Activated CD4-positive, alpha-beta T cell treated with anti-CD3 and anti-CD28 coated beads, Interleukin-2, amount 10 ng/mL, durations not matched to agents 7 days and 5 days (primary cell): ENCODE measurements around the gene RBM22. TPM values are rescaled to one million over a fixed set of nuclear protein-coding genes. Genes with fewer than 3 reads are reported as not detected.

Experiments used
- CTCF ChIA-PET: fragments of 350-600 bp; sonication (Branson Sonifier 250); formaldehyde crosslinking; loops from one replicate; lab custom pipeline; 2021; ENCODE audit warnings: antibody characterized with exemption; lab: Charles Lee
- POLR2A ChIA-PET: fragments of 350-600 bp; sonication (Branson Sonifier 250); formaldehyde crosslinking; loops from one replicate; lab custom pipeline; 2021; ENCODE audit warnings: antibody characterized with exemption; lab: Charles Lee
- DNase-seq: peaks from one replicate; pipeline ENCODE4 v3.0.0-alpha.2; 2020
- H3K27ac Mint-ChIP-seq: one replicate; pipeline ENCODE4 v1.8.0; 2021; ENCODE audit warnings: mild to moderate bottlenecking, moderate library complexity, mixed read lengths
- H3K27me3 Mint-ChIP-seq: one replicate; pipeline ENCODE4 v1.8.0; 2021; ENCODE audit warnings: mixed read lengths
- H3K36me3 Mint-ChIP-seq: one replicate; pipeline ENCODE4 v1.8.0; 2021; ENCODE audit warnings: low read depth, mixed read lengths
- H3K4me1 Mint-ChIP-seq: one replicate; pipeline ENCODE4 v1.8.0; 2021; ENCODE audit warnings: mixed read lengths
- H3K4me3 Mint-ChIP-seq: one replicate; pipeline ENCODE4 v1.8.0; 2021; ENCODE audit warnings: mild to moderate bottlenecking, moderate library complexity, mixed read lengths
- H3K9me3 Mint-ChIP-seq: one replicate; pipeline ENCODE4 v1.8.0; 2021; ENCODE audit warnings: mixed read lengths
- total RNA-seq, 2 experiments: library from RNA; stranded (reverse); gene quantifications; one replicate each; pipeline ENCODE4 v1.2.3, GENCODE V29; 2021

The RBM22 gene
- total RNA-seq, 2 experiments from 2014 or later = 61.9 to 65.6 TPM

DNA sequence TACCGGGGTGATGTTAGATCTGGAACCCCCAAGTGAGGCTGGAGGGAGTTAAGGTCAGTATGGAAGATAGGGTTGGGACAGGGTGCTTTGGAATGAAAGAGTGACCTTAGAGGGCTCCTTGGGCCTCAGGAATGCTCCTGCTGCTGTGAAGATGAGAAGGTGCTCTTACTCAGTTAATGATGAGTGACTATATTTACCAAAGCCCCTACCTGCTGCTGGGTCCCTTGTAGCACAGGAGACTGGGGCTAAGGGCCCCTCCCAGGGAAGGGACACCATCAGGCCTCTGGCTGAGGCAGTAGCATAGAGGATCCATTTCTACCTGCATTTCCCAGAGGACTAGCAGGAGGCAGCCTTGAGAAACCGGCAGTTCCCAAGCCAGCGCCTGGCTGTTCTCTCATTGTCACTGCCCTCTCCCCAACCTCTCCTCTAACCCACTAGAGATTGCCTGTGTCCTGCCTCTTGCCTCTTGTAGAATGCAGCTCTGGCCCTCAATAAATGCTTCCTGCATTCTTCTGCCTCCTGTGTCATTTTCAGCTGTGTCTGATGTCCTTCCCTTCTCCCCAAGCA lies 42.1 kb downstream of the RBM22 start:
- Mint-ChIP-seq H3K27ac (no peak overlapping the region), H3K4me3 (no peak overlapping the region), H3K27me3 (peaks cover 5% of the 10 kb centered on the region), H3K4me1 (peaks cover 7% of the 10 kb centered on the region), H3K36me3 (no peaks in the 10 kb centered on the region), H3K9me3 (no peaks in the 10 kb centered on the region)
- CTCF ChIA-PET = interaction anchor here (0.7 kb wide), 1 partner anchor 12 kb away, joined by 4 read pairs; no protein-coding TSS in a partner anchor
- POLR2A ChIA-PET = no interaction called here
- no peak for DNase-seq

DNA sequence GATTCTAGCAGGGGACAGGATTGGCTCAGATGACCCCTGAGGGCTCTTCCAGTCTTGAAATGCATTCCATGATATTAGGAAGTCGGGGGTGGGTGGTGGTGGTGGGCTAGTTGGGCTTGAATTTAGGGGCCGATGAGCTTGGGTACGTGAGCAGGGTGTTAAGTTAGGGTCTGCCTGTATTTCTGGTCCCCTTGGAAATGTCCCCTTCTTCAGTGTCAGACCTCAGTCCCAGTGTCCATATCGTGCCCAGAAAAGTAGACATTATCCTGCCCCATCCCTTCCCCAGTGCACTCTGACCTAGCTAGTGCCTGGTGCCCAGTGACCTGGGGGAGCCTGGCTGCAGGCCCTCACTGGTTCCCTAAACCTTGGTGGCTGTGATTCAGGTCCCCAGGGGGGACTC lies 42.7 kb downstream of the RBM22 start:
- no peaks in the 10 kb centered on the region for H3K36me3 Mint-ChIP-seq
- CTCF ChIA-PET = interaction anchor here (0.7 to 1.5 kb wide), 6 partner anchors 11 to 121 kb away, joined by 3 to 5 read pairs (median 3); partner anchors contain the start of gene SMIM3
- H3K9me3 Mint-ChIP-seq = no peaks in the 10 kb centered on the region
- POLR2A ChIA-PET = no interaction called here
- DNase-seq = no peak
- peaks cover 7% of the 10 kb centered on the region for H3K4me1 Mint-ChIP-seq
- H3K4me3 Mint-ChIP-seq = no peak overlapping the region
- peaks cover 5% of the 10 kb centered on the region for H3K27me3 Mint-ChIP-seq
- H3K27ac Mint-ChIP-seq = no peak overlapping the region

DNA sequence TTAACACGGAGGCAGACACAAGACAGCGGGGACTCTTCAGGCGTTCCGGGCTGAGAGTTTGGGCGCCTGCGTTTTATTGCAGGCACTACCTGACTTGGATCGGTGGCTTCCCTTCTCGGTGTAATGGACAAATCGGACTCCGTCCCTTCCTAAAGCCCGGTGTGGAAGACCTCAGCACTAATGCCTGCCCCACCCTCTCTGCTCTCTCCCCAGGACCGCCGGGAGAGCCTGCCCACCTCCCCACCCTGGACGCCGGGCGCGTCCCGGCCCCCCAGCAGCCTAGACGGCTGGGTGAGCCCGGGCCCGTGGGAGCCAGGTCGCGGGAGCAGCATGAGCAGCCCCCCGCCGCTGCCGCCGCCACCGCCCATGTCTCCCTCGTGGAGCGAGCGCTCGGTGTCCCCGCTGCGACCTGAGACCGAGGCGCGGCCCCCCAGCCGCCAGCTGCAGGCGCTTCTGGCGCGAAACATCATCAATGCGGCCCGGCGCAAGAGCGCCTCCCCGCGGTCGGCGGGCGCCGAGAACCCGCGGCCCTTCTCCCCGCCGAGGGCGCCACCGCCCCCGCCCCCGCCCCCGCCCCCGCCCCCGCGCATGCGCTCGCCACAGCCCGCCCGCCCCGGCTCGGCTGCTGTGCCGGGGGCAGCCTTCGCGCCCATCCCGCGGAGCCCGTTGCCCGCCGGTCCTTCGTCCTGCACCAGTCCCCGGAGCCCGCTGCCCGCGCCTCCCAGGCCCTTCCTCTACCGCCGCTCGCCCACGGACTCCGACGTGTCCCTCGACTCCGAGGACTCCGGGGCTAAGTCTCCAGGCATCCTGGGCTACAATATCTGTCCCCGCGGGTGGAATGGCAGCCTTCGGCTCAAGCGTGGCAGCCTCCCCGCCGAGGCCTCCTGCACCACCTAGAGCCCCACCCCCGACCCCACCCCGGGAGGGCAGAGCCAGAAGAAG lies 44.4 kb downstream of the RBM22 start:
- peaks cover 3% of the 10 kb centered on the region for H3K27me3 Mint-ChIP-seq
- no peaks in the 10 kb centered on the region for H3K36me3 Mint-ChIP-seq
- H3K4me1 Mint-ChIP-seq = peaks cover 7% of the 10 kb centered on the region
- CTCF ChIA-PET = interaction anchor here (0.7 to 1.6 kb wide), 11 partner anchors 10 to 196 kb away, joined by 3 to 11 read pairs (median 3); partner anchors contain the start of genes IRGM and SMIM3
- no peaks in the 10 kb centered on the region for H3K9me3 Mint-ChIP-seq
- peak; percentile 78 for DNase-seq
- peak overlapping the region; percentile 65 for H3K27ac Mint-ChIP-seq
- POLR2A ChIA-PET = no interaction called here
- peak overlapping the region; percentile 69 for H3K4me3 Mint-ChIP-seq

DNA sequence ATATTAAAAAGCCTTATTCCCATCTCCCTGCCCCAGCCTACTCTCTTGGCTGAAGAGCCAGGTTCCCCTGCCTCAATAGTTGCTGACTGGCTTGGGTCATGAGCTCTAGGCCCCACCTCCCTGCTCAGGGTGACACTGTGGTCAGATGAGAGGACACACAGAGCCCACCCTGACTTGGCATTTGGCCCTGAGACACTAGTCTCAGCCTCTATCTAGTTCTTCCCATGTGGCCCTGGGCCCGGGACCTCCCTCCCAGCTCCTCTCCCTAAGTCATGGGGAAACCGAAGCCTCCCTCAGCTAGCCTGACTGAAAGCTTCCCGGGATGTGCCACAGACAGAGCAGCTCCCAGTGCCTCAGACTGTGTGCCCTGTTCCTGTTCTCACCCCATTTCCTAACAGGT lies 45.6 kb downstream of the RBM22 start:
- Mint-ChIP-seq H3K27ac (no peak overlapping the region), H3K9me3 (no peaks in the 10 kb centered on the region), H3K4me1 (peaks cover 7% of the 10 kb centered on the region), H3K36me3 (no peaks in the 10 kb centered on the region), H3K27me3 (peaks cover 3% of the 10 kb centered on the region), H3K4me3 (no peak overlapping the region)
- ChIA-PET CTCF (interaction anchor here (0.6 to 1.3 kb wide), 3 partner anchors 11 to 220 kb away, joined by 3 to 4 read pairs (median 4); no protein-coding TSS in a partner anchor), POLR2A (no interaction called here)
- DNase-seq = no peak

DNA sequence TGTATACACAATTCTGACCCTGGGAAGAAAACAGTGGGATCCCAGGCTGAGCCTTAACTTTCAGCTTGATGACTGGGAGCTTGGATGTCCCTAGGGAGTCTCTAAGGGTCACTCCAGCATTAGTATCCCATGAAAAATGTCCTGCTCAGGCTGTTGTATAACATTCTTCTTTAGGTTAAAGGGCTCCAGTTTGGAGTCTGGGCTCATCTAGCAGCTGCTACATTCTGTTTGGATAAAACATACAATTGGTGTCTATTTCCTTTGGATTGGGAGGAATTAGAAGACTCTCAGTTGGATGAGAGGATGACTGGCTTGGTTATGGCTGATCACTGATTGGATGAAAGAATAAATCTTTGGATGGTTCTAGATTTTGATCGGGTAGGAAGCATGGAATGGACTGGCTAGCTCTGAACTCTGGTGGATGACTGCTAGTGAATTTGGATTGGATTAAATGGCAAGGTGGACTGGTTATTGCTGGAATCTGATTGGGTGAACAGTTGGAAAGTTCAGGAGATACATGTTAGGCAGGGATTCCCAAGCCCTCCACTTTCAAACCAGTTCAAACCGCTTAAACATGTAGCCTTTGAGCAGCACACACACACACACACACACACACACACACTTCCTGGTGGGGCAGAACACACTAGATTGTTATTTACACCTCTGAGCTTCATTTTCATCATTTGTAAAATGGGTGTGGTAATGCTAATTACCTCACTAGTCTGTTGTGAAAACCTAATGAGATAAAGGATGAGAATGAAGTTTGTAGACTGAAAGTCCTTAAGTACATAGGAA lies 46.9 kb downstream of the RBM22 start:
- Mint-ChIP-seq H3K36me3 (no peaks in the 10 kb centered on the region), H3K9me3 (no peaks in the 10 kb centered on the region), H3K4me3 (no peak overlapping the region), H3K27me3 (peaks cover 3% of the 10 kb centered on the region), H3K27ac (no peak overlapping the region), H3K4me1 (peaks cover 7% of the 10 kb centered on the region)
- no peak for DNase-seq
- ChIA-PET POLR2A (no interaction called here), CTCF (interaction anchor here (1.2 to 1.5 kb wide), 3 partner anchors 9 to 133 kb away, joined by 3 to 4 read pairs (median 3); no protein-coding TSS in a partner anchor)

DNA sequence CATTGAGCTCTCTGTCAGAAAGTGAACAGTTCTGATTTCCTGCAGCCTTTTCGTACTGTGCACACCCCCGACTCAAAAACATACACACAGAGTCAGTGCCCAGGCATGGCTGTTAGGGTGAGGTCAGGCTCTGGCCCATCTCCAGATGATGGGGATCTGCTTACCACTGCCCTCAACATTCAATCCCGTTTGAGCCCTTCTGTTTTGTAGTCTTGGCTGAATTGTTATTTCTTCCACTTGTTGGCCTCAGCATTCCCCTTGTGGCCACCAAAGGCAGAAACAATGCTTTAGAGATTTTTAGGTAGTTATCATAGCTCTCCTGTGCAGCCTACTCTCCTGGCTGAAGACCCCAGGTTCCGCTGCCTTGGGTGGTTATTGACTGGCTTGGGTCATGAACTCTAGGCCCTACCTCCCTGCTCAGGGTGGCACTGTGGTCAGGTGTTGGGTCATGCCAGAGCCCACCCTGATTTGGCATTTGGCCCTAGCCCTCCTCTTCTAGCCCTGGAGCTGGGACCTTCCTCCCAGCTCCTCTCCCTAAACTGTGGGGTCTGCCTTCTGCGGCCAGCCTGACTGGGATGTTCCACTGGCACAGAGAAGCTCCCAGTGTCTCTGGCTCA lies 47.6 kb downstream of the RBM22 start:
- Mint-ChIP-seq H3K4me3 (no peak overlapping the region), H3K36me3 (no peaks in the 10 kb centered on the region), H3K4me1 (peaks cover 7% of the 10 kb centered on the region), H3K27me3 (peaks cover 3% of the 10 kb centered on the region), H3K9me3 (no peaks in the 10 kb centered on the region), H3K27ac (no peak overlapping the region)
- CTCF ChIA-PET = interaction anchor here (0.6 to 1.6 kb wide), 5 partner anchors 9 to 890 kb away, joined by 3 to 4 read pairs (median 4); partner anchors contain the start of gene IRGM
- POLR2A ChIA-PET = no interaction called here
- no peak for DNase-seq

DNA sequence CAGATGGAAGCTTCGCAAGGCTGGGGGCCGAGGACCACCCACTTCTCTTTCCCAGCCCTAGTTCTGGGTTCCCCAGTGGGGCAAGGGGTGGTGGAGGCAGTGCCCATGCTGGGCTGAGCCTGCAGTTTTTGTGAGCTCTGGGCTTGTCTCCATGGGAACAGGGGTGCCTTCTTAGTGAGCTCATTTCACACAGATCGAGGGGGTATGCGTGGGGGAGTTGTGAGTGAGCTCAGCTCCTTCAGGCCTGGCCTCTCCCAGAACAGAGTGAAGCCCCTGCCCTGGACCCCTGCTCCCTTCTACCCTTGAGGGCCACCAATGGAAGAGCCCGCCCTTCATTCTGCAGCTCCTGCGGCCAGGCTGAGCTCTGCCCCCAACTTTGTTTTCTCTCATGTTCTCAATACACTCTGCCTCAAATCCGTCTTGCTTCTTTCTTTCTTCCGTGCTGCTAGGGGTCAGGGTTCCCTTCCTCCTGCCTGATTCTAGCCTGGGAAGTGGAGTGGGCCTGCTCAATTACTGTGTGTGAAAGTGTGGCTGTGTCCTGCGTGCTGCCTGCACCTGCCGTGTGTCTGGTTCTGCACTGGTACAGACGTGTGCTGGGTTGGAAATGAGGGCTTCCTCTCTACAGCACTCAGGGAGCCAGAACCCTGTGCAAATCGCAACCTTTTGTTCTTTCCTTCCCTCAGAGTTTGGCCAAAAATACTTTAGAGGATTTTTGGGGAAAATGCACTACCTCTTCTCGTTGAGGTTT lies 48.8 kb downstream of the RBM22 start:
- DNase-seq = no peak
- CTCF ChIA-PET = interaction anchor here (1.2 to 1.6 kb wide), 5 partner anchors 9 to 194 kb away, joined by 3 to 5 read pairs (median 4); partner anchors contain the start of gene IRGM
- Mint-ChIP-seq H3K4me1 (peaks cover 3% of the 10 kb centered on the region), H3K27me3 (peaks cover 3% of the 10 kb centered on the region), H3K9me3 (no peaks in the 10 kb centered on the region), H3K27ac (no peak overlapping the region), H3K36me3 (no peaks in the 10 kb centered on the region), H3K4me3 (no peak overlapping the region)
- POLR2A ChIA-PET = no interaction called here

DNA sequence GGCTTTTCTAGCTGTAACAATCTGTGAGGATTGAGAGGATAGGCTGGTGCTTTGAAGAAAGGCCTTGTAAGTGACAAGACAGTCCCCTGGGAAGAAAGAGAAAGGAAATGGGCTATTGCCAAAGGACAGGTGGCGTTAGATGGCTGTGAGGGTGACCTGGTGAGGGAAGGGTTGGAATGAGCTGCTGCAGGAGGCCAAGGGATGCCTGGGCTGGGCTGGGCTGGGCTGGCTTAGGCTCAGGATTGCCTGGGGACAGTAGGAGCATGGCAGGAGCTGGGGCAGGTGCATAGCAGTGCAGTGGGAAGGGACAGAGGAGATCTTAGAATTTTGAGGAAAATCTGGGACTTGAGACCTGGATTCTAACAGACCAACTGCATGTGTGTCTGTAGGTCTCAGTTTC lies 49.5 kb downstream of the RBM22 start:
- Mint-ChIP-seq H3K4me3 (no peak overlapping the region), H3K27me3 (peaks cover 3% of the 10 kb centered on the region), H3K9me3 (no peaks in the 10 kb centered on the region), H3K27ac (no peak overlapping the region), H3K4me1 (peaks cover 3% of the 10 kb centered on the region), H3K36me3 (no peaks in the 10 kb centered on the region)
- DNase-seq = no peak
- ChIA-PET CTCF (interaction anchor here (1.4 to 1.6 kb wide), 2 partner anchors 20 to 195 kb away, joined by 4 to 5 read pairs; partner anchors contain the start of gene IRGM), POLR2A (no interaction called here)

DNA sequence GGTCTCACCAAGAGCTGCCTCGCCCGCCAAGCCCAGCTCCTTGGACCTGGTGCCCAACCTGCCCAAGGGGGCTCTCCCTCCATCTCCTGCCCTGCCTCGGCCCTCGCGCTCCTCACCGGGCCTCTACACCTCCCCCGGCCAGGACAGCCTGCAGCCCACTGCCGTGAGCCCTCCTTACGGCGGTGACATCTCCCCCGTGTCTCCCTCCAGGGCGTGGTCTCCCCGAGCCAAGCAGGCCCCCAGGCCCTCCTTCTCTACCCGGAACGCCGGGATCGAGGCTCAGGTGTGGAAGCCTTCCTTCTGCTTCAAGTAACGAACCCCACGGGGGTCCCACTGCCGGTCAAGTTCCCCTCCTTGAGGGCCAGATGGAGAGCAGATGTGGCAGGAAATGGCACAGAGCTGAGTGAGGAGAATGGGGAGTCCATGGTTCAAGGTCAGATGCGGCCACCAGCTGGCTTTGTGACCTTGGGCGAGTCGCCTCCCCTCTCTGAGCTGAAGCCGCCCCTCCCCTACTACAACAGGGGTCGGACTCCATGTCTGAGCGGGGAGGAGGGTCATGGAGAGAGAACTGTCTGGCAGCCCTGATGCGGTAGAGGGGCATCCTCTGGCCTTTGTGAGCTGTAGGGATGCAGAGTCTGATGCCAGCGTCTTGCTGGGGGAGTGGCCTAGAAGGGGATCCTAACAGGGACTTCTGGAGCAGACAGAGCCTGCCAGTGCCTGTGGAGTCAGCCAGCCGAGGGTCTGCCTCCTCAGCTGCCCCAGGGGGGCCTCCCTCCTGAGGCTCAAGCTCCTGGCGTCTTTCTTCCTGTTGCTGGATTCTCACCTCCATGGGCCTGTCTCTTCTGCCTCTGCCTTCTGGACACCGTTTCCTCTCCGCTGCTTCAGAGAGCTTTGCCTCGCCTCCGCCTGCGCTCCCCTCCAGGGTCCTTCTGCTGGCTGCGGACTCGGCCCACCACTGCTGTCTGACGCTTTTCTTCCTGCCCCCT lies 50.5 kb downstream of the RBM22 start:
- Mint-ChIP-seq H3K27me3 (peaks cover 3% of the 10 kb centered on the region), H3K9me3 (no peaks in the 10 kb centered on the region), H3K4me3 (no peak overlapping the region), H3K4me1 (no peaks in the 10 kb centered on the region), H3K36me3 (no peaks in the 10 kb centered on the region), H3K27ac (no peak overlapping the region)
- DNase-seq = no peak
- CTCF ChIA-PET = no interaction called here
- POLR2A ChIA-PET = no interaction called here

DNA sequence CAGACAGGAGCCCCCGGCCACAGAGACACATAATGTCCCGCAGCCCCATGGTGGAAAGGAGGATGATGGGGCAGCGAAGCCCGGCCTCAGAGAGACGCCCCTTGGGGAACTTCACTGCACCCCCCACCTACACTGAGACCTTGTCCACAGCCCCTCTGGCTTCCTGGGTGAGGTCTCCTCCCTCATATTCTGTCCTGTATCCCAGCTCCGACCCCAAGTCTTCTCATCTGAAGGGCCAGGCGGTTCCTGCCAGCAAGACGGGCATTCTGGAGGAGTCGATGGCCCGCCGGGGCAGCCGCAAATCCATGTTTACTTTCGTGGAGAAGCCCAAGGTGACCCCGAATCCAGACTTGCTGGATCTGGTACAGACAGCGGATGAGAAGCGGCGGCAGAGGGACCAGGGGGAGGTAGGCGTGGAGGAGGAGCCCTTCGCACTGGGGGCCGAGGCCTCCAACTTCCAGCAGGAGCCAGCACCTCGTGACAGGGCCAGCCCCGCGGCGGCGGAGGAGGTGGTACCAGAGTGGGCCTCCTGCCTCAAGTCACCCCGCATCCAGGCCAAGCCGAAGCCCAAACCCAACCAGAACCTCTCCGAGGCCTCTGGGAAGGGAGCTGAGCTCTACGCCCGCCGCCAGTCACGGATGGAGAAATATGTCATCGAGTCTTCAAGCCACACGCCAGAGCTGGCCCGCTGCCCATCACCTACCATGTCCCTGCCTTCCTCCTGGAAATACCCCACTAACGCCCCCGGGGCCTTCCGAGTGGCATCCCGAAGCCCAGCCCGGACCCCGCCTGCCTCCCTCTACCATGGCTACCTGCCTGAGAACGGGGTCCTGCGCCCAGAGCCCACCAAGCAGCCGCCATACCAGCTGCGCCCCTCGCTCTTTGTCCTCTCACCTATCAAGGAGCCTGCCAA lies 51.5 kb downstream of the RBM22 start:
- ChIA-PET CTCF (no interaction called here), POLR2A (no interaction called here)
- Mint-ChIP-seq H3K27me3 (peaks cover 3% of the 10 kb centered on the region), H3K4me3 (no peak overlapping the region), H3K36me3 (no peaks in the 10 kb centered on the region), H3K27ac (no peak overlapping the region), H3K4me1 (no peaks in the 10 kb centered on the region), H3K9me3 (no peaks in the 10 kb centered on the region)
- DNase-seq = no peak
